GM18505 (cell line): ENCODE data around the gene DSG4.

Source experiments
- ATAC-seq: cut with Tn5 transposase; IDR thresholded peaks from one replicate; pipeline ENCODE4 v1.9.1; 2021; ENCODE audit not compliant: unreplicated experiment
- POLR2A ChIP-seq: IDR thresholded peaks from 4 replicates; pipeline ENCODE4 v1.6.1; 2011; ENCODE audit warnings: borderline replicate concordance; ENCODE audit not compliant: insufficient read depth, insufficient read length; ENCODE audit errors: extremely low read depth

The DSG4 gene

GRCh38 chr18:31396796-31397612 is 20.4 kb downstream of the DSG4 start:
- TF ChIP-seq POLR2A, result no peak
- ATAC-seq, result no peak

- no peak for TF ChIP-seq POLR2A
- no peak for ATAC-seq
These were observed 21.6 kb downstream of the DSG4 start for GRCh38 chr18:31398191-31398590.

GRCh38 chr18:31399306-31400032 is 22.9 kb downstream of the DSG4 start:
- TF ChIP-seq POLR2A, result no peak
- no peak for ATAC-seq

GRCh38 chr18:31401156-31402025 is 24.8 kb downstream of the DSG4 start:
- no peak for TF ChIP-seq POLR2A
- no peak for ATAC-seq

GRCh38 chr18:31402026-31402373 is 25.4 kb downstream of the DSG4 start:
- no peak for ATAC-seq
- no peak for TF ChIP-seq POLR2A

- ATAC-seq, result no peak
- TF ChIP-seq POLR2A, result no peak
These were observed 26.8 kb downstream of the DSG4 start for GRCh38 chr18:31403409-31403808.

GRCh38 chr18:31407649-31408048 is 31.1 kb downstream of the DSG4 start:
- ATAC-seq, result no peak
- no peak for TF ChIP-seq POLR2A

GRCh38 chr18:31409276-31409675 is 32.7 kb downstream of the DSG4 start:
- no peak for ATAC-seq
- TF ChIP-seq POLR2A, result no peak

- no peak for TF ChIP-seq POLR2A
- no peak for ATAC-seq
These were observed 34.3 kb downstream of the DSG4 start for GRCh38 chr18:31410716-31411483.

GRCh38 chr18:31413137-31413536 is 36.6 kb downstream of the DSG4 start:
- no peak for ATAC-seq
- TF ChIP-seq POLR2A, result no peak

- no peak for TF ChIP-seq POLR2A
- ATAC-seq, result no peak
These were observed 41.3 kb downstream of the DSG4 start for GRCh38 chr18:31417850-31418249.

GRCh38 chr18:31419457-31419932 is 42.9 kb downstream of the DSG4 start:
- no peak for ATAC-seq
- TF ChIP-seq POLR2A, result no peak
